Effector CD8-positive, alpha-beta T cell (primary cell): Measurements from ENCODE around the gene ANTXR1.
"Not testable (repeated sequence)": the region's sequence is repeated elsewhere in the genome, so short reads cannot be mapped to it uniquely, and the experiment has no call there.

Experiments used
- DNase-seq: peaks from one replicate; lab custom pipeline; 2025; lab: John Stamatoyannopoulos, UW

The ANTXR1 gene

DNA sequence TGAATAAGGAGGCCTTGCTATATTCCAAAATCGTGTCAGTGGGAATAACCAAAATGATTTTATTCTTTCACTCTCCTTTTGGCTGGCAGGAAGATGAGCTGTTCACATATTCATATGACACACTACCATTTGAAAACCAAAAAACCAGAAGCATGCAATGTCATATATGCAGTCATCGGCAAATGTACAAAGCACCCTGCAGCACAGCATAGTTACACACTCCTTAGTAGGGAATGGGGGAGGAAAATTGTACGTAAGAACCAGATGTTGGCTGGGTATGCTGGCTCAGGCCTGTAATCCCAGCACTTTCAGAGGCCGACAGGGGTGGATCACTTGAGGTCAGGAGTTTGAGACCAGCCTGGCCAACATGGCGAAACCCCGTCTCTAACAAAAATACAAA, 197.4 kb downstream of the ANTXR1 start:
- DNase-seq: no peak

DNA sequence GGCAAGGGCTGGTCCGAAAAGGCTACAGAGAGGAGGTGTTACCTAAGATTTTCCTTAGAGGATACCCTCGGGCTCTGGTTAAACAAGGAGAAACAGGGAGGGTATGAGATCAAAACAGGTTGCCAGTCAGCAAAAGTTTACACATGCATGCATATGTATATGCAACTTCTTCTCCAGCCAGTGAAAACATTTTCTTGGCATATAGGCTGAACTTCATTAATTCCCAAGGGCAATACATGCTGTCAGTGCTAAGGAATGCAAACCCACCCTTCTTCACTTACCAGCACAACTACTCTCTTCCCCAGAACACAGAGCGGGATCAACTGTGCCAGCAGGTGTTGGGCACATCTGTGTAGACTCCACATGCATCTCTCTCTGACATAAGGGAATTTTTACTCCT, 198.1 kb downstream of the ANTXR1 start:
- DNase-seq: no peak

DNA sequence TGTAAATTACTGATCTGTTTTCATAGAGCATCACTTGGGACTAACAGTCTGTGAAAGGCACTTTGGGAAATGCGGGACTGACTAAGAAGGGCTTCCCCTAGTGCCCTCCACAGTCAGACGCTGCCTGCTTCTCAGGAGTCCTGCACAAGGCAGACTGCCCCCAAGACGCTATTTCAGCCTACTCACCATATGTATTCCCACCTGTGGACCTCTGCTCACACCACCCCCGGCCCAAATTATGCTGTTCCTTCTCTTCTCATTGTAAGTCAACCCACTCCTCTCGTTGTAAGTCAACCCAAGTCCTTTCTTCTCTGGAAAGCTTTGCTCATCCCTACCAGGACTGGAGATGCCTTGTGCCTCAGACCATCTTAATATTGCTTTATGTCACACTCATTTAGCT, 198.7 kb downstream of the ANTXR1 start:
- no peak for DNase-seq

DNA sequence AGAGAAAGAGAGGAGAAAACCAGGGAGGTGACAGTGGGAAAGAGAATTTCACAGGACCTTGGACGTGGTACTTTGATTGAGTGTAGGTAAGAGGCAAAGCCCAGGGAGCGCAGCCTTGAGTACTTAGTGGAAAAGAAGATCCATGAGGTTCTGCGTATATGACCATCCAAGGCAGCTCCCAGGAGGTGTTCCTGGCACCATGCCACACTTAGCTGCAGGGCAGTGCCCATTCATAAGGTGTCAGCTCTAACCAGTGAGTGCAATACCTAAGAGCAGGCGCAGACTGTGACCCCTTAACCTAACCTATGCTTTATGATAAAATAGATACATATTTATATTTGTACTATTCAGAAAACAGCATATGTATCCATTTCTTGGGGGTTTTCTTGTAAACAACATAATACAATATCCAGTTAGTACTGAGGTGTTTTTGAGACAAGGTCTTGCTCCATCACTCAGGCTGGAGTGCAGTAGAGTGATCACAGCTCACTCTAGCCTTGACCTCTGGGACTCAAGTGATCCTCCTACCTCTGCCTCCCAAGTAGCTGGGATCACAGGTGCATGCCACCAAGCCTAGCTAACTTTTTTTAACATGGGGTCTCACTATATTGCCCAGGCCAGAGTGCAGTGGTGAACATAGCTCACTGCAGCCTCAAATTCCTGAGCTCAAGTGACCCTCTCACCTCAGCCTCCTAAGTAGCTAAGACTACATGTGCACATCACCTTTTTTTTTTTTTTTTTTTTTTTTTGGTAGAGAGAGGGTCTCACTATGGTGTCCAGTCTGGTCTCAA, 199.5 kb downstream of the ANTXR1 start:
- DNase-seq: no peak

DNA sequence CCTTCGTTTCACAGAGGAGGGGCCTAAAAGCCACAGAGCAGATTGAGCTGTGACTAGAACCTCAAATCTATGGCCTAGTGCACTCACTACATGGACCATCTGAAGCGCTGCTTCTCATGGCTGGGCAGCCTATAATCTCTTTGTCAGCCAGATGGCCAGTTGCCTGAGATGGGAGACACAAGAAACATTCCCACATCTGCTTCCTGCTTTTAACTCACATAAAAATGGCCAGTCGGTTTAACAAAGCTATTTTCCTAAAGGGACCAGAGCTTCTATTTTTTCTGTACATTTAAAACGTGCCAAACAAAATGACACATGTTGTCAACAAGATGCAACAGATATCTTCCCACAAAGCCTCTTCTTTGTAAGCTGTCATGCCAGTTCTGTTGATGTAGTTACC, 200.2 kb downstream of the ANTXR1 start:
- DNase-seq: no peak

DNA sequence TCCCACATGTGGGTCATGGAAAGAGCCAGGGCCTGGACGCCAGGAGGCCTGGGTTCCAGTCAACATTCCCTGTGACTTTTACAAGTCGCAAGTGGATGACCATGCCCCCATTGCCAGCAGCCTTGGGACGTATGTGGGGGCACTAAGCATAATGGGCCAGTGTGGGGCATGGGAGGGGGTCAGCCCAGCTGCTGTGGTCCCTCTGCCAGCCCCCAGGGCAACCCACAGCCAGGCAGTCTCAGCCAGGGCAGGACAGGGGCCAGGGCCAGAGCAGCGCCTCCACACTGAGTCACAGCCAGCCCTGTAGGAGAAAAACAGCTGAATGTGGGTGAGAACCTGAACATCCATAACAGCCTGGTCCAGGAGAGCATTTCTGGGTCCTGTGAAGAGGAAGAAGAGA, 200.8 kb downstream of the ANTXR1 start:
- DNase-seq: no peak

DNA sequence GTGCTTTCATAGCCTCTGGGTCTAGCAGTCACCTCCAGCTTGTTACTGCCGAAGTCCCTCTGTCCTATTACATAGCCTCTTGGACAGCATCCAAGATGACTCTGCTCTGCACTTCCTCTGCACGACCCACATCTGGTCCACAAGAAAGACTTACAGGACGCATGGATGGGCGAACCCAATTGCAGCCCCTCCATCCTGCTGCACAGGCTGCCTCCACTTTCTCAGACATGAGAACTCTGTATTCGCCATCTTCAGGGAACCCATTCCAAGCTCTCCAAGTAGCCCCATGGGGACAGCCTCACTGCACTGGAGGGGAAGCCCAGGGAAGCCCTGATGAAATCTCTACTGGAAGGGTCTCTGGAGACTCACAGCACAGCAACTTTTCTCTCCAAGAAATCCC, 201.9 kb downstream of the ANTXR1 start:
- no peak for DNase-seq

DNA sequence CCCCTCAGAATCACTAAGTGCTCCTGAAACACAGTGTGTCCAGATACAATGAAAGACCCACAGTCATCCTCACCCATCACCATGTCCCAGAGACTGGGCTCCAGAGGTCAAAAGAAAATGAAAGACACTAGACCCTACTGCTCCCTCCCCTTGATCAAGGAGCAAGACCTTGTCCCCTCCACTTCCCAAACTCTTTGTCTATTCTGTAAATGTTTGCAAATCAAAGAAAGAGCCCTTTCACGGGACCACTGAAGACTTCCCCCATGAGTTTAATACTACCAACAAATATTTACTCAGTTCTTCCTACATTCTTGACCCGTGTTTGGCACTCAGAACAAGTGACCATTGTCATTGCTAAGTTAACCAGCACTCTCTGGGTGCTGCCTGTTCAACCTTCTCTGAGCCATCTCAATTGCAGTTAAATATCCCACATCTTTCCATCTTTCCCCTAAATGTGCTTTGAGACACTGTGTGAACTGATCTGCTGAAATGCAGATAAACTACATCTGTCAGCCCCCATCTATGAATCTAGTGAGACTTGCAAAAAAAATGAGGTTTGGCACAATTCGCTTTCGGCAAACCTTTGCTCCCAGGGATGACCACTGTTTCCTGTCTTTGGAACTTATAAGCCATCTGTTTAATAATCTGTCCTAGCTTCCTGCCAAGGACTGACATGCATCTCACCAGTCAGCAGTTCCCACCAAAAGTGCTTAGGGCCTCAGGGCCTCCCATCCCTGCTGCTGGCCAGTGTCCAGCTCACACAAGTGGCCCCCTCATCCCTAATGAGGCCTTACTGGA, 203.8 kb downstream of the ANTXR1 start:
- no peak for DNase-seq

DNA sequence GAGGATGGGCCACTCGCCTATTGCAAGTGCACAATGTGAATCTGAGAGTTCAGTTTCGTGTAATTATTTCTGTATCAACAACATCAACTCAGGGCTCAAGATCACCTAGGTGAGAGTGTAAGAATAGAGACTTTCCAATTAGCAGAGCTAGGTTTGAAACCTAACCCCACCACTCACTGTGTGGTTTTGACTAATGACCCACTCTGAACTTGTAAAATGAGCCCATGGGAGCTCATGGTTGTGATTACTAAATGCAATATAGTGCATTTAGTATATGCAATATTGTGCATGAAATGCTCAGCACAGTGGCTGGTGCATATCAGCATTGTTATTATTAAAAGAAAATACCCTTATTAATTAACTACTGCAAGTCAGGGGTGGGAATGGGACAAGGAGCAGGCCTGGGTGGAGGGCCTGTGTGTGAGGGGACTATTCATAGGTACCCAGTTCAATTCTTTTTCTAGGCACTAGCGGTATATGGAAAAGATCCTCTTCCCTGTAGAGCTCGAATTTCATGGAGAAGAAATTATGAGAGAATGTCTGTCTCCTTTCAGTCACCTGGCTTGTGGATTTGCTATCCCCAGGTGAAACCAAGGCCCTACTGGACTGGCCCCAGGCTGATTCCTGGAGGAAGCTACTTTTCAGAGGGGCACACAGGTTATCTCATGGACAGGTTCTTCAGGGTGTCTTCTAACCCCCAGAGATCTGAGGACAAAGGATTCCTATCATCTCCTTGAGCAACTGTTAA, 204.5 kb downstream of the ANTXR1 start:
- DNase-seq: no peak

DNA sequence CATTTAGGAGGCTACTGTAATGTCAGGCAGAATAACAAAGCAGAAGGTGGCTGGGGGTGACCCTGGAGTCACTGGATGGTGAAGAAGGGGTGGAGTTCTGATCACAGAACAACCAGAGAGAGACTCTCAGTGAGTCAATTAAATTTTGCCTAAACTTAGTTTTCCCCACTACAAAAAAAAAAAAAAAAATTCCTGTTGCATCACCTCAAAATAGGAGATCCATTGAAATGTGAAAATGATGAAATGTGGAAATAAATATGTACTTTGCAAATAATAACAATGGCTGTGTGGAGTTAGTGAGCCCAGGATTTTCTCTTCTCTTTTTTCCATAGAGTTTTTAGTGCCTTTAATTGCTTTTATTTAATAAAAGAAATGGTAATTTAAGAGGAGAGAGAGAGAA, 208.5 kb downstream of the ANTXR1 start:
- DNase-seq: no peak

DNA sequence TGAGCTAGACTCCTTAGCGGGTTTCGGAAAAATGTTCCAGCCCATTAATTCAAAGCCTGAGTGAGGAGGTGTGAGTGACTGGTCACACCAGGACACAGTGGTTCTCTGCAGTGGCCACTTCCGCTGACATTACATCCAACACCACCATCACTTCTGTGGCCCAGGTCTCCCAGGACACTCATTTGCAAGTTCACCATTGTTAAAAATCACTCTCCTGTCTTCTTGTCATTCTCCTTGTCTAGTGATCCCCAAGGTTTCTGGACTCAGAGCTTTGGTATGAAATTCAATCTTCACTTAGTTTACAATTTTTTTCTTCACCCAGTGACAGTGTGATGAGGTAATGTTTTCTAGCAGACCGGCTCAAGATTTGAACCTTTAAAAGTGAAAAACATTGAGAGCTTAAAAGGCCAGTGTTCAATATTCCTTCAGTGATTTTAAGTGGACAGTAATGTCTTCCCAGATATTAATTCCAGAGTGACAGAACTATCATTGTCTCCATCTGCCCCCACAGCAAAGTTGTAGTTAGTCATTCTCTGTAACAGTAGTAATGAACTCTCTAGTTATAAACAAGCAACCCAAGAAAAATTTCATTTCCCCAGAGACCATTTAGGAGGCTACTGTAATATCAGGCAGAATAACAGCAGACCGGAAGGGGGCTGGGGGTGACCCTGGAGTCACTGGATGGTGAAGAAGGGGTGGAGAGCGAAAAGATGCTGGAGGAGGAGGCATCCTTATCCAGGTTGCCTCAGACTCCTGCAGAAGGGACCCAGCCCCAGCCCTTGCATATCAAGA, 209.2 kb downstream of the ANTXR1 start:
- no peak for DNase-seq

DNA sequence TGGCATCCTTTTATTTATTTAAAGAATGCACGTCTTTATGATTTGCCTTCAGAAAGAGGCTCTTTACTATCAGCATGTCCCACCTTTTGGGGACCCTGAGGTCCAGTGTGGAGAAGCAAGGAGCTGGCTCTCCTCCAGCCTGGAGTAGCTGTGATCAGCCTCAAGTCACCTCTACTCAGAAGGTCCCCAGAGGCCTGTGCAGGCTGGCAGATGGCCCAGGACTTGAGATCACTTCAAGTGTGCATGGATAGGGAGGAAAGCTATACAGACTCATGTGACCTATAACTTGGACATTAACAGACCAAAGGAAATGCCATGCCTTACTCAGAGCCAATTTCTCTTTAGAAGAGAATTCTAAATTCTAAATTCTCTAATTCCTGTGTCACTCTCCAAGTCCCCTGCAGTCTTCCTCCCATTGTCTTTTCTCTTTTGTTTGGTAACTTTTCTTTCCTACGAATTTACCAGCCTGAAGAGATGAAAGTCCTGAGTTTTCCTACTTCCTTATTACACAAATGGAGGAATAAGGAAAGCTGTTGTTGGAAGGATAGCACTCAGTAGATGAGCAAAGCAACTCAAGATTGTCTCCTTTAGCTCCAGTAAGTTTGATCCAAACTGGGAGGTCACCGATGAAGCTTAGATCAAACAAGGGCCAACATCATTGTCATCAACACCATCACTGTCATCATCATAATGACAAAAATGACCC, 210.1 kb downstream of the ANTXR1 start:
- no peak for DNase-seq

DNA sequence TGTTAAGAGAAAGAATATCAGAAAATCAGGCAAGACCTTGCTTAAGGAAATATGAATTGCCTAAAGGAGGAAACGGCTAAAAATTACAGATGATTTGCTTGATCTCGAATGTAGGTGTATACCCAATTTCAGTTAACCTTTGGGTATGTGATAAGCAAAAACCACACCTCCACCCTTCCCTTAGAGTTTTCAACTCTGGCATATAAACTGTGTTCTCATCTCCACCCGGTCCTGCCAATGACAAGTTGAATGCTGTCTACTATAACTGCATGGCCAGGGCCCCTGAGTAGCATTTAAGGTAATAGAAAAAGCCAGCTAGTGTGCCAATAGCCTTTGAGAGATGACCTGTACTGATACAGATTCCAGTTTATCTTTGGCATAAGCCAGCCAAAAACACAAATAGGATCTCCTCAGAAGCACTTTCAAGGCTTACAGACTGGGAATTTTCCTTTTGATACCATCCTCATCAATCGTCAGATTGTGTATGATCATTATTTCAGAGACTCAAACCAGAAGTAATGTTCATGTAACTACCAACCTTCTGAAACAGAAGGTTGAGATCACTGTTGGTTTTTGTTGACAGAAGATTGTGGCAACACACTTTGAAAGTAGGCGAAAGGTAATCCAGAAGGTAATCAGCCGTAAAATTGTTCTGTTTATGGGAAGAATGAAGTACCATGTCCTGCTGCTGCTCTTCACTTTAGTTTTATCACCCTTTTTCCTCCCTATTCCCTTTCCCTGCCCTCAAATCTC, 211.0 kb downstream of the ANTXR1 start:
- DNase-seq: no peak

DNA sequence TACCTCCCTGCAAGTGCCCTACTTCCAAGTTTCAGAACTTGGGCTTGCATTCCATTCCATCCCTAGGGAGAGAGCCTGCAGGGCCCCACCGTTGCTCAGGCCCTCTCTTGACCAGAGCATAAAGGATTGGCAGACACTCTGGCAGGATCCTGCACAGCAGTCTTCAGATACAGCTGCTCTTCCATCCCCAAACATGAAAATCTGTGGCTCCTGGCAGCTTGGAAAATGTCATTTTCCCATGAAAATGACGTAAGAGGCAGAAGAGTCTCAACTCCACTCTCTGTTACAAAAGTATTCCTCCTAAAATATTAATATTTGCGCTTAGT, 211.5 kb downstream of the ANTXR1 start:
- DNase-seq: no peak

DNA sequence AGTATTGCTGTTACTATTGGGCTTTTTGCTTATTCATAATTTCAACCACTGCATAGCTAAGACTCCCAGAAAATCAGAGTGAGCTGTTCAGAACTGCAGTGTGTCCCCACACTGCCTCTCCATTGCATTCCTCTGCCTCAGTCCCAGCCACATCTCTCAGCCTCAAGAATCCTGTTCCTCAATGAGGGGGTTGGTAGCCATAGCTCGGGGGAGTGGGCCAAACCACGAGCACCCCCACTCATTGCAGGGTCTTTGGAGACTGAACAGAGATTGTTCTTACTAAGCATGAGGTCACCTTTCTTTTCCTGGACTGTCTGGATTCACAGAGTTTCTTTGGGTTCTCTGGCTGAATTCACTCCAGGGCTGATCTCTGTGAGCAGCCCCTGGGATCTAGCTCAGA, 213.0 kb downstream of the ANTXR1 start:
- DNase-seq: no peak

DNA sequence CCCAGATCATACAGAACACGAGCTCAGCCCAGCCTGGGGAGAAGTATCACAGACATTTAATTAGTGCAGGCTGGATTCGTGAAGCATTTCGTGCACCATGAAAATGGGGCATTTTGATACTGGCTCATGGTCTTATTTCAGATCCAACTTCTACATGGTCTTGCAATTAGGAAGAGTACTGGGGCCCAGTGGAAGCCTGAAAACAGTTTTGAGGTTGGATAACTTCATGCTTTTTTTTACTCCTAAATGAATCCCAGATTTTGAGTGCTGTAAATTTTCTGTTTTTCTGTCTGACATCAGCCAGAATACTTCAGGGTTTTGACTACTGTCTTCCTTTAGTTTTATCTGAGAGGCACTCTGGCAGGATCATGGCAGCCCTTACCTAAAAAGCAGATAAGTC, 213.9 kb downstream of the ANTXR1 start:
- DNase-seq: no peak

DNA sequence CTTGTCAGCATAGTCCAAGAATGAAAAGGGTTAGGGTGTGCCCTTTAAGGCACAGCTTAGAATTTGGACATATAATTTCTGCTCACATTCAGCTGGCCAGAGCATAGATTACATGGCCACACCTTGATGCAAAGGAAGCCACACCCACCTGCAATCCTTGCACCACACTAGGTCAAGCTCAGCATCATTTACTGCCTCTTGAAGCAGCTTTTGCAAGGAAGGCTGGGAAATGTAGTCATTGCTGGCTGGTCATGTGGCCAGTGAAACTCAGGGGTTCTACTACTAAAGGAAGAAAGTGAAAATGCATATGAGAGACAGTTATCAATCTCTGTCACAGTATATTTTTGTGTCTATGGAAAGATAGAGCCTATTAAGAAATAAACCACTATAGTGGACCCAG, 214.7 kb downstream of the ANTXR1 start:
- no peak for DNase-seq

DNA sequence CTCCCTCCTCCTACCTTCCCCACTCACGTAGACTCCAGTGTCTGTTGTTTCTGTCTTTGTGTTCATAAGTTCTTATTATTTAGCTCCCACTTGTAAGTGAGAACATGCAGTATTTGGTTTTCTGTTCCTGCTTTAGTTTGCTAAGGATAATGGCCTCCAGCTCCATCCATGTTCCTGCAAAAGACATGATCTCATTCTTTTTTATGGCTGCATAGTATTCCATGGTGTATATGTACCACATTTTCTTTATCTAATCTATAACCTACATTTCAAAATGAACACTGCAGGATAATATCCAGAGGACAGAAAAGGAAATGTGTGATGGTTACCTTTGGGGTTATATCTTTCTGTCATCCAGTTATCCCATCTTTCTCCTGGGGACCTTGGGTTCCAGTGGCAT, 218.0 kb downstream of the ANTXR1 start:
- not testable (repeated sequence) for DNase-seq

DNA sequence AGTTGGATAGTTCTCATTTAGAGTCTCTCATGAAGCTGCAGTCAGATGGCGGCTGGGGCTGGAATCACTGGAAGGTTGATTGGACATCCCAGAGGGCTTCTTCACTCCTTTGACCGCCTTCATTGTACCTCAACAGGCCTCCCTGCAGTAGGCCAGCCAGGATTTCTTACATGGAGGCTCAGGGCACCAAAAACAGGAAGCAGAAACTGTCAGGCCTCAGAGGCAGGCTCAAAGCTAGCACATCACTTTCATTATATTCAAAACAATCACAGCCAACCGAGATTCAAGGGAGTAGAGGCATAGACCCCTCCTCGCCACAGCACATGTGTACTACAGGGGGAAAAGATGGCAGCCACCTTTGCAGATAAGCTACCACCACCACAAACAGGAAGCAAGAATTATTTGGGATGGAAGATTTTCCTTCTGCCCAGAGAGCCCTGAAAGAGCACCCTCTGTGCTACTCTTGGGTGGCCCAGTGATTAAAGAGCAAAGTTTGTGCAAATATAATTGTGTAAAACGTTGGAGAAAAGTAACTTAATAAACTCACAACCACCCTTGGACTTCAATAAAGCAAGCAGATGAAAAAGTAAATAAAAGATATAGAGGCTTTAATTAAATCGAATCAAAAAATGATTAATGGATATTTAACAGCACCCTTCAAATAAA, 218.8 kb downstream of the ANTXR1 start:
- DNase-seq: no peak

DNA sequence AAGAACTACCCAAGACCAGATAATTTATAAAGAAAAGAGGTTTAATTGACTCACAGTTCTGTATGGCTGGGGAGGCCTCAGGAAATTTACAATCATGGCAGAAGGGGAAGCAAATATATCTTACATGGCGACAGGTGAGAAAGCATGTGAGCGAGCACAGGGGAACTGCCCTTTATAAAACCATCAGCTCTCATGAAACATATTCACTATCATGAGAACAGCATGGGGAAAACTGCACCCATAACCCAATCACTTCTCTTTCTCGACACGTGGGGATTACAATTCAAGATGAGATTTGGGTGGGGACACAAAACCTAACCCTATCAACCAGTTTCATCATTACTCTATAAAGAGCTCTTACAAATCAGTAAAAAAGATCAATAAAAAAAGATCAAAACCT, 222.9 kb downstream of the ANTXR1 start:
- DNase-seq: not testable (repeated sequence)
